GM08714 (cell line): ENCODE results near the gene MAP2K4.

Source experiments
- H3K4me3 ChIP-seq: fragments of 200-500 bp; sonication (Bioruptor generic); 2 replicates; pipeline ENCODE4 v1.5.1; 2014; ENCODE audit warnings: mild to moderate bottlenecking, low read length, inconsistent platforms
- ZNF274 ChIP-seq: IDR thresholded peaks from 2 replicates; pipeline ENCODE4 v1.6.1; 2012; ENCODE audit warnings: mild to moderate bottlenecking, low read depth, low read length

Gene MAP2K4

DNA sequence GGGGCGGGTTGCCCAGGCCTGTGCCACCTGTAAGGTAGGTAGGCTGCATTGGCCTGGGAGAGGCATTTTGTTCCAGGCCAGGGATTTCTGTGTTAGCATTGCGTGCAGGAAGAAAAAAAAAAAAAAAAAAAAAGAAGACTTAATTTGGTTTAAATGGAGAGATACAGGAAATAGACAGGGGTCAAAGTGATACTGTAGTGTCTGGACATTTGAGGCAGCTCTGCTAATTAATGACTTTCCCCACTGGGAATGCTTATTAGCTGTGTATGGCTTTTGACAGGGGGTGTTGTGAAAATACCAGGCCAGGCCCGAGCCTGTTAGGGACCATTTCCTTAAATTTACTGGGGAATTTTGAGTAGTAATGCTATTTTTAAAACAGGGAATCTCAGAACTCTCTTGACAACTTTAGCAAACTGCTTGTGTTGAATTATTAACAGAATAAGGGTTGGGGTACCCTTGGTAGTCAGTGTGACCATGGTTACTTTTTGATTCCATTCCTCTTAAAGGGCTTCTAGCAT, 1.0 kb downstream of the MAP2K4 start:
- H3K4me3 ChIP-seq: peak overlapping the region; percentile 100
- TF ChIP-seq ZNF274: no peak

DNA sequence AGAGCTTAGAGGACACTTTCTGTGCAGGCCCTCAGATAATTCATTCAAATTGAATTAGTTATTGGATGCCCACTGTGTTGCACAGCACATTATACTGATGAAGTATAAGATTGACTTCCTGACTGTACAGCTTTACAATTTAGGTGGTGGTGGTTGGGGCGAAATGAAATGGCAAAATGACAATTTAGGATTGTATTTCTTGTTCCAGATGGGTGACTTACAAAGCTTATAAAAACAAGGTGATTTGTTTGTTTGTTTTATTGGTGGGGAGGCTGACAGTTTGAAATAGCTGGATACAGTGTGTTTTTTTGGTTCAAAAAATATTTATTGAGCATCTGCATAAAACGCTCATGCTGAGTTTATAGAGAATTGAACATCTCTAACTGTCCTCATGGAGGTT, 1.6 kb downstream of the MAP2K4 start:
- TF ChIP-seq ZNF274: no peak
- H3K4me3 ChIP-seq: no peak overlapping the region; the same call in 1 of the 2 replicates

DNA sequence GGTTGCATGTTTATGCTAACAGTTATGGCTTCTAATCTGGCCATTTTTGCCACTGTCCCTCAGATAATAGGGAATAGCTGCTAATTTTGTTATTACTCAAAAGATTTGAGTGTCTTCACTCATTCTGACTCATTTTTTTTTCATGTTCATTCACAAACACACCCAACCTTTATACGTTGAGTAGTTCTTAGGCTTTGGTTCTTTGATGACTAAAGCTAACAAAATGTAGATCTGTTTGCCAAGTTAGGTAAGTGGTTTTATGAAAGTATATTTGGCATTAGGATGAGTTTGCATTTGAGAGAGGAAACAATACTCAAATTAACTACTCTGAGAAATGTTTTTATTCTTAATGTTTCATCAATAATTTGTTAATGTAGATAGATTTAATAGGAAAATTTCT, 3.6 kb downstream of the MAP2K4 start:
- H3K4me3 ChIP-seq: no peak overlapping the region

DNA sequence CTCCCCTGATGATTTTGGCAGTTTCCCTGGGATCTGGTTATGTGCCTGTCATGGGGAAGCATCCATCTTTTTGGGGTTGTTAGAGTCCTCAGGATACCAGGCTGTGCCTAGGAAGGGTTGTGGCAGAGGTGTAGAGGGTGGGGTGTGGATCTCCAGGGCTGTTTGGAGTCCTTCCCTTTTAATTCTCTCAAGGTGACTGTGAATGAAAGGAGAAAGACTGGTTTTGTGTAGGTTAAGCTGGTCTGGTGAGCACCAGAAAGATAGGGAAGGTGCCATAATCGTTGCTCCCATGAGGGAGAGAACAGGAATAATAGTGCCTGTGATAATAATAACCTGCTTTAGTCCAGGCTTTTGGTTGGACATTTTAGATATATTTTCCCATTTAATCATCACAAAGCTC, 7.0 kb downstream of the MAP2K4 start:
- H3K4me3 ChIP-seq: no peak overlapping the region
- TF ChIP-seq ZNF274: no peak

More for the DNA sequence above, 3.6 kb downstream of the MAP2K4 start:
- TF ChIP-seq ZNF274: no peak

DNA sequence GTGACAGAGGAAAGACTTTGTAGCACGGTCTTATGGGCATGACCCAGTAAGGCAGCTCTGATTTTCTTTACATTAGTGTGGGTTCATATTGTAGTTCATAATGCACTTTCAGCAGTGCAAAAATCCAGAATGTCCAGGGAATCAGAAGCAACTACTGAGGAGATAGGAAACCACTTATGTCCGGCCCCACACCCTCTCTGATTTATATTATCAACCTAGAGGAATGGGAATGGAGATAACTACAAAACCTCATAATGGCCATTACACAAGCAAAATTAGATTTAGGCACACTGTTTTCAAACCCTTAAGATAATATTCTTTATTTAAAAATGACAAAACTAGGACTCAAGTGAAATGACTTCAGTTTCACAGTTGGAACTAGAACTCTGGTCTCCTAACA, 7.9 kb downstream of the MAP2K4 start:
- H3K4me3 ChIP-seq: no peak overlapping the region
- TF ChIP-seq ZNF274: no peak

DNA sequence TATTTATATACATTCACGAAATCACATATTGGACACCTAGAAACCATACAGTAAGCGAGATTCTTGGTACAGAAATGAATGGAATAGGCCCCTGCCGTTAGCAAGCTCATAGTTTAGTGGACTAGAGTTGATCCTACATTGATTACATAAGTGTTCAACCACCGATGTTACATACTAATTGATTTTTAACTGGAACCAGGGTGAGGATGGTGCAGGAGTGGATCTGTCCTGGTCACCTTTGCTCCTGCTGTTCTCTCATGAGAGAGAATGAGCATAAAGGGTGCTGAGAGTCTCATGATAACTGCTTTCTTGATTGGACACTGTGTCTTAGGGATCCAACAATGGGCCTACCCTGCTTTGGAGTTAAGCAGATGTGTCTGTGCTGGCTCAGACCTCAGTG, 13.9 kb downstream of the MAP2K4 start:
- no peak overlapping the region for H3K4me3 ChIP-seq
- no peak for TF ChIP-seq ZNF274

DNA sequence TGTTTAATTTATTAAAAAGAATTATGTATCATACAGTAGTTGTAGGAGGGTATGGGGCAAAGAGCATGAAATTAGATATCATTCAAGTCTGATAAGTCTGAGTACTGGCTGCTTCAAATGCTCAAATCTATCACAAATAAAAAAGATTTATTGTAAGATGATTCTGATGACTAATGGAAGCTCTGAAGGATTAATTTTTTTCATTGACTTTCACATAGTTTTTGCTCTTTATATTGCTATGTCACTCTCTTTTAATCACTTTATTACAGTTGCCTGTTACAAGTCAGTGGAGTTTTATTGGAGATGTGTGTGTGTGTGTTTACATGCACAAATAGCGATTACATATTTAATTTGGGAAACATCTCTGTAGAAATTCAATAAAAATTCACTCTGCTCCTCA, 15.0 kb downstream of the MAP2K4 start:
- H3K4me3 ChIP-seq: no peak overlapping the region
- TF ChIP-seq ZNF274: no peak

DNA sequence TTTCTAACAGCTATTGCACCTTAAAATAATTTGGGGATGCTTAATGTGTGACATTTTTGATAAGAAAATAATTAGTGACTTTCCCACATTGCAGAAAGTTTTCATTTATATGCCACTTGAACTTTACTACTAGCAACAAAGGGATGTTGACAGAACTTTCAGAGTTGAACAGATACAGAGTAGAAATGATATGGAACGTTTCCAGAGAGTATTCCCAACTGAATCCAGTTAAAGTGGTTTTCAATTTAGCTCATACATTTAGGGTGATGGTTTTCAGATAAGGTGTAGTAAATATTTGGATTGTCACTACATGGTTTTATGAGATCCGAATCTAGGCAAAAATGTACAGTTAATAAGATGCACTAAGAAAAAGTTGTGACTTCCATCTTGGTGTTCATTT, 17.3 kb downstream of the MAP2K4 start:
- H3K4me3 ChIP-seq: no peak overlapping the region
- TF ChIP-seq ZNF274: no peak

DNA sequence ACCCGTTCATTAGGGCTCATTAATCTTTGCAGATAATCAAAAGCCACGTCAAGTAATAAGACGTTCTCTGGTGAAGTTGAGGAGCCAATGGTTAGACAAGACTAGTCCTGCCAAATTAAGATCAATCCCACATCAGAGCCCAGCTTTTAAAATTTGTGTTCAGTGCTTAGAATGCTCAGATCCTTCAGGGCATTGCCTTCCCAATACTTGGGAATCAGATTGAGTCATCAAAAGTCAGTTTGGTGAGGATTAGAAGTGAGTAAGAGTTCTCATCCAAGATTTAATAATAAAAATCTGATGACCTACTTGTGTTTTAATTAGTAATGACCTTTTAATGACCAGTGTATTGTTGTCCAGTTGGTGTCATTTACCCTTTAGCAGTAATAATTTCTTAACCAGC, 19.8 kb downstream of the MAP2K4 start:
- H3K4me3 ChIP-seq: no peak overlapping the region
- no peak for TF ChIP-seq ZNF274

DNA sequence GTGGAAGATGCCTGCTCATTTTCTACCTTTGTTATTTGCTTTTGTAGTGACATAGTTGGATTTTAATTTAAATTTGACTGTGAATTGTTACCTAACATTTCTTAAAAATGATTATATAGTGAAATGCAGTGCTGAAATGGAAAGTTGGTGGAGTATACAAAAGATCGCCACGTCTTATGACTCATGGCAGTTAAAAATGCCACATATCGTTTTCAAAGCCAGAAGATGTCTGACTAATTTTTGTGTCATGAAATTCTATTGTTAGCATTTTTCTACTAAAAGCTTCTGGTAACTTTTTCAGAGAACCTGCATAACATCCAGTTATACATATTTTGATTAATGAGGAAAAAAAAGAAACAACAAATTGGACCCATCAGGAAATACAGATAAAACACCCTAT, 20.6 kb downstream of the MAP2K4 start:
- no peak overlapping the region for H3K4me3 ChIP-seq
- TF ChIP-seq ZNF274: no peak

DNA sequence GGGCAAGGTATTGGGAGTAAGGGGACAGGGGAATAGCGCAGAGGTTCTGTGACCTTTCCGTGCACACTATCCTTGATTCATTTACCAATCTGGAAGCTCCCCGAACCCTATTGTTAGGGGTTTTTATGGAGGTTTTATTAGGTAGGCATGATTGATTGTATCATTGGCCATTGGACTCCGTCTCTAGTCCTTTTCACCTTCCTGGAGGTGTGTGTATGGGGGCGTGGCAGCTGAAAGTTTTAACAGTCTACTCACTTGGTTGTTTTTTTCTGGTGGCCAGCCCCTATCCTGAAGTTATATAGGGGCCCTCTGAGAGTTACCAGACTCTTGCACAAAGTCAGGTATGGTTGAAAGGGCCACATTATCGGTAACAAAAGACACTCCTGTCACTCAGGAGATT, 23.0 kb downstream of the MAP2K4 start:
- no peak overlapping the region for H3K4me3 ChIP-seq
- no peak for TF ChIP-seq ZNF274

DNA sequence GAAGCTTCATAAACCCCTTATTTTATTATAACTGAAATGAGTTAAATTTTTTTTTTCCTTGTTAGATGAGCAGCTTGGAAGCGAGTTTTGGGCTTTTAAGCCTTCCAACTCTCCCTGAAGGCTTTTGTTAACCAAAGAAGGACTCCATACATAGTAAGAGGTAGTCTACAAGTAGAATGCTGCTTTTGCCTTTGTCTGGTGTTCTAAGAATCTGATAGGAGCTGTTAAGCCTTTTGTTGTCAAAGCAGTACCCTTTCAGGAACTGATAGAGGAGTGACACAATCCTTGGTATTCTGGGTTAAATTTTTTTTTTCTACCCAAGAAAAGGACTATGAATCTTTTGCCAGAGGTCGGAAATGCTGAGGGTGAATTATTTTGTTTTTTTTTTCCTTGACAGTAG, 26.1 kb downstream of the MAP2K4 start:
- TF ChIP-seq ZNF274: no peak

DNA sequence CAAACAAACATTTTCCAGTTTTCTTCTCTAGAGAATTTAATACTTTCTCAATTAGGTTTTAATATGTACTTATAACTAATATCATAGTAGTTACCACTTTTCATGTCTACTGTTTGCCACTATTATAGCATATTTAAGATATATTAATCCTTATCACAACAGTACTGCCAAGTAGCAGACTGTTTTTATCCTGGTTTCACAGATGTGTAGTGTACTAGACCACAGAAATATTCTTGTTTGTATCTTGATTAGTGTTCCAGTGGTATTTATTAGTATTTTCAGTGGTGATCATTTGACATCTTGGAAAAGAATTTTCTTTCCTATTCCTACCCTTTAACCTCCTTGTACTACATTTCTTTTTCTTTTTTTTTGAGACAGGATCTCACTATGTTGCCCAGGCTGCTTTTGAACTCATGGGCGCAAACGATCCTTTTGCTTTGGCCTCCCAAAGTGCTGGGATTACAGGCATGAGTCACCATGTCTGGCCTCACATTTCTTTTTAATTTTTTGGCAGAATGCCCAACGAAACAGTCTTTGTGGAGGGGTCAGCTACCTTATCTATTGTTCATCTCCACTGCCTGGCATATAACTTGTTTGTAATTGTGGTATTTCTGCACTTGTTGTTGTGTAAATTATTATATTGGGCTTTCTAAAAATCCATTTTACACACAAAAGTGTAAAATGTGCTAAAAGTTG, 27.2 kb downstream of the MAP2K4 start:
- no peak for TF ChIP-seq ZNF274
- no peak overlapping the region for H3K4me3 ChIP-seq

More for the DNA sequence above, 26.1 kb downstream of the MAP2K4 start:
- H3K4me3 ChIP-seq: no peak overlapping the region

DNA sequence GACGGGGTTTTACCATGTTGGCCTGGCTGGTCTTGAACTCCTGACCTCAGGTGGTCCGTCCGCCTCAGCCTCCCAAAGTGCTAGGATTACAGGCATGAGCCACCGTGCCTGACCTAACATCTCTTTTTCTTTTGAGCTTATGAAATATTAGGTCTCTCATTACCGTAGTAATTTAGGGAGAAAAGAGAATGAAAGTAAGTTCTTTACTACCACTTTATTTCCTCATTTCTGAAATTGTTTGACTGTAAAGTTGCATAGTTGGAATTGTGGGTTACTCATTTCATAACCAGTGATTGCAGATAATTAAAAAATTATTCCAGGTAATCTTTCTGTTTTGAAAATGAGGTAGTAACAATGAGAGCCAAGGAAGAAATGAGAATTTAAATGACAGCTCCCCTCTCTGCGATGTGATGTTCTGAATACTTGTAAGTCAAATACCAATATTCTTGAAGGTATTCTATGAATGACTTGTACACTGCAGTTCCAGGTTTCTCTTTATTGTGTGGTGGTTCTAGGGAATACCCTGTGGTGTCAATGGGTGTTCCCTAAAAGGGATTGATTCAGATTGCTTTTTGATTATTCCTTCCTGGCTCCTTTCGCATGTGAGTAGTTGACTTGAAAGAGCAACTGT, 28.3 kb downstream of the MAP2K4 start:
- no peak overlapping the region for H3K4me3 ChIP-seq
- TF ChIP-seq ZNF274: no peak

DNA sequence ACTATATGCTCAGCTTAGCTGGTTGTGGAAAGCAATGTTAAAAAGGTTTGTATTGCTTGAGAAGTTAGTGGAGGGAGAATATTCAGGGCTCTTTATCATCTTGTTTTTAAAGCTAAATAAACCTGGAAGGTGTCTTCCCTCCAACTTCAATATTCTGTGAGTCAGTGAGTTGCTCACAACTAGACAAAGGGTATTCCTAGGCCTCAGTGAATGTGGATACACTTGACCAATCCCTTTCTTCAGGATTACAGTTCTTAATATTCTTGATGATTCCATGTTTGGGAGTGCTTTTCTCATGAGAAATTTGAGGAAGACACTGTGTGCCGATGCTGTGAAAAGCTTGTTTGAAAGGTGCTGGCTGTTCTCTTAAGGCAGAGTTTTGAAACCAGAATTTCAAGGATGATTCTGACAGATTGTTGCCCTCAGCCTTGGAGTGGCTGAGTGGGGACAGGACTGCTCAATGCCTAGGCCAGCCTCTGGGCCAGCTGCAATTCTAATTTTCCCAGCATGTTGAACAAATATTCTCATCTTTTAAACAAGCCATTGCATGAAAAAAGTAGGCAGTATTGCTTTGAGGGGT, 30.1 kb downstream of the MAP2K4 start:
- TF ChIP-seq ZNF274: no peak

More for the DNA sequence above, 30.1 kb downstream of the MAP2K4 start:
- H3K4me3 ChIP-seq: no peak overlapping the region
